ENCODE measurements around the gene CD69. TPM values are rescaled to one million over a fixed set of nuclear protein-coding genes. Genes with fewer than 3 reads are reported as not detected.
A peak's percentile ranks its signal among the peaks of the same experiment; 100 is the strongest.

The CD69 gene
- total and polyA plus RNA-seq, 2 donors (not counting 3 experiments of a cell fraction or from before 2014, with no cell fraction given): 0.49 to 4.4 TPM

GRCh38 chr12:9753073-9753472 lies 7.6 kb downstream of the CD69 start:
- H3K4me2 ChIP-seq (ENCODE audit: insufficient read depth, low read length): peak overlapping the region; percentile 16
- H3K9me1 ChIP-seq (replicated peaks; ENCODE audit: control insufficient read depth, extremely low read depth, insufficient read depth, low read length): no peaks in the 10 kb centered on the region
- intact Hi-C loops (cut with micrococcal nuclease) (loop anchor here (5.0 to 10.0 kb wide), 2 partner anchors 259 to 812 kb away; partner anchors contain the start of gene CLEC12B), dilution Hi-C loops (cut with MboI; ENCODE audit: extremely low pct_ligation_motif_present, low sequenced_read_pairs) (no loop called here)
- ChIA-PET POLR2A (no interaction called here), CTCF (interaction anchor here (1.3 to 13.3 kb wide), 3 partner anchors 10 to 45 kb away, joined by 3 to 332 read pairs (median 4); no protein-coding TSS in a partner anchor)
- H3K9ac ChIP-seq (replicated peaks; ENCODE audit: extremely low read depth, insufficient read depth, low read length): no peak overlapping the region
- no peaks in the 10 kb centered on the region for H4K20me1 ChIP-seq (replicated peaks; ENCODE audit: control insufficient read depth, extremely low read depth, insufficient read depth, low read length)
- DNase-seq (ENCODE audit: low read depth, low spot score) (no peak), FAIRE-seq (no peak)
- no peaks in the 10 kb centered on the region for H3K27me3 ChIP-seq (ENCODE audit: control insufficient read depth in 2 of 2, insufficient read depth in 2 of 2, low read length in 2 of 2)
- peaks cover 18% of the 10 kb centered on the region for H3K4me1 ChIP-seq (ENCODE audit: control insufficient read depth, extremely low read depth, insufficient read depth, low read length)
- H3K79me2 ChIP-seq (ENCODE audit: control insufficient read depth, insufficient read depth, low read length): no peaks in the 10 kb centered on the region
- no peaks in the 10 kb centered on the region for H3K36me3 ChIP-seq (ENCODE audit: control insufficient read depth in 2 of 2, extremely low read depth in 1 of 2, insufficient read depth in 2 of 2, low read length in 2 of 2)
- H3K4me3 ChIP-seq (replicated peaks in 1 of 3; ENCODE audit: insufficient read depth in 1 of 3, low read depth in 1 of 3, low read length in 3 of 3): no peak overlapping the region
- BruUV-seq (replicated peaks): no TSS peak
- H3K9me3 ChIP-seq (replicated peaks; ENCODE audit: control insufficient read depth, insufficient read depth, low read length): no peaks in the 10 kb centered on the region
- TF ChIP-seq CTCF (IDR thresholded peaks at IDR 0.05; ENCODE audit: extremely low read depth in 1 of 2, insufficient read depth in 1 of 2, low read depth in 1 of 2, low read length in 2 of 2): no peak
- no peak for TF ChIP-seq EZH2 (IDR thresholded peaks at IDR 0.05; ENCODE audit: borderline replicate concordance, low read depth, low read length, severe bottlenecking)
- no peak for TF ChIP-seq MAX (IDR thresholded peaks at IDR 0.05; ENCODE audit: insufficient read depth, insufficient read length)
- TF ChIP-seq FOS (IDR thresholded peaks at IDR 0.05; ENCODE audit: borderline replicate concordance, insufficient read depth, low read length): no peak
- no peak for TF ChIP-seq JUN (IDR thresholded peaks at IDR 0.05; ENCODE audit: borderline replicate concordance, insufficient read depth, insufficient read length, low read depth)
- TF ChIP-seq GATA2 (IDR thresholded peaks at IDR 0.05; ENCODE audit: insufficient read depth, insufficient read length, low read depth, low read length): no peak
- no peak for TF ChIP-seq POLR2A (IDR thresholded peaks at IDR 0.05; ENCODE audit: low read depth, low read length)
- no peak for TF ChIP-seq POLR2AphosphoS5 (IDR thresholded peaks at IDR 0.05; ENCODE audit: insufficient read depth, low read depth, low read length)
- TF ChIP-seq MYC (IDR thresholded peaks at IDR 0.05; ENCODE audit: low read depth, low read length): no peak
- peak overlapping the region; percentile 3 for H3K27ac ChIP-seq (ENCODE audit: insufficient read depth, low read depth, low read length)
- peak overlapping the region; percentile 59 for H2AFZ ChIP-seq (ENCODE audit: low read depth, low read length)

All from endothelial cell of umbilical vein (primary cell).